Bronchial epithelial cell (primary cell): ENCODE measurements around the gene TAF1C. TPM values are rescaled to one million over a fixed set of nuclear protein-coding genes. Genes with fewer than 3 reads are reported as not detected.

Experiments
- DNase-seq: peaks from one replicate; pipeline ENCODE4 v3.0.0-alpha.2; 2010; ENCODE audit warnings: low read depth
- FAIRE-seq: peaks from 2 replicates; lab custom pipeline; 2011; peaks lifted over from hg19 to GRCh38; lab: Jason Lieb, UNC
- H3K27me3 ChIP-seq: 2 replicates; pipeline ENCODE4 v1.5.1; 2011; ENCODE audit warnings: low read length; ENCODE audit not compliant: control insufficient read depth, insufficient read depth
- H3K36me3 ChIP-seq: 2 replicates; pipeline ENCODE4 v1.5.1; 2011; ENCODE audit warnings: low read length; ENCODE audit not compliant: control insufficient read depth, insufficient read depth
- H3K4me3 ChIP-seq: 2 replicates; pipeline ENCODE4 v1.5.1; 2011; ENCODE audit warnings: mild to moderate bottlenecking, low read depth, low read length, control low read depth
- total RNA-seq: library from RNA; depleted of rRNA; stranded (reverse); fragments of >200 nt; gene quantifications from 2 replicates; pipeline ENCODE4 v1.2.1, GENCODE V29; 2014
- TF ChIP-seq, protein P1 (sequence below): IDR thresholded peaks from 2 replicates; pipeline ENCODE4 v1.5.1; 2011; ENCODE audit warnings: mild to moderate bottlenecking, moderate library complexity, low read length, control low read depth, inconsistent platforms; ENCODE audit not compliant: insufficient read depth, severe bottlenecking

The TAF1C gene
- total RNA-seq, 1 donor from 2014 or later, result 7.9 TPM

DNA sequence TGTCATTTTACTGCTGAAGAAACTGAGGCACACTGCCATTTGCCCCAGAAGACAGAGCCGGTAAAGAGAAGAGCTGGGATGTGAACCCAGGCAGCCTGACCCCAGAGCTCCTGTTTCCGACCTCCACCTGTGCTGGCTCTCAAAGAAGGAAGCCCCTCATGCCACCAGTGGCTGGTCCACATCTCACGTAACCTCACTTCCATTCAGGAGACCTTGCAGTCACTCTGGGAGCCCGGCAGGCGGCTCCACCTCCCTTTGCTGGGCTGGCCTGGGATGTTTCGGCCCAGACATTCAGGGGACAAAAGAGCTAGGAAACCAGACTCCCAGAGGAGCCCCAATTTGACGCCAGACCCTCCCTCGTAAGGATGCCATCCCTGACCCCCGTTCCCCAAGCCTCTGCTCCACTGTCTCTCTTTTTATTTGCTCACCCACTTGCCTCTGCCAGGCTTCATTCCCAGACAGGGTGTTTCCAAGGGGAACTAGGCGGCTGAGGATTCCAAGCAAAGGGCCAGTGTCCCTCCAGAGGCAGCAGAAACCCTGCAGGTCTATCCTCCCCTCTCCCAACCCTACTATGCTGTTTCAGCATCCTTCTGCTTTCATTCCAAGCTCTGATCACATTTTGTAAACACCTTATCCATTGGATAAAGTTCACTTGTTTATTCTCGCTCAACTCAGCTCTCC is 2.8 kb downstream of the TAF1C start:
- H3K36me3 ChIP-seq, result peaks cover 23% of the 10 kb centered on the region
- DNase-seq (no peak), FAIRE-seq (no peak)
- H3K4me3 ChIP-seq, result no peak overlapping the region
- H3K27me3 ChIP-seq, result no peaks in the 10 kb centered on the region
- TF ChIP-seq, protein P1, sequence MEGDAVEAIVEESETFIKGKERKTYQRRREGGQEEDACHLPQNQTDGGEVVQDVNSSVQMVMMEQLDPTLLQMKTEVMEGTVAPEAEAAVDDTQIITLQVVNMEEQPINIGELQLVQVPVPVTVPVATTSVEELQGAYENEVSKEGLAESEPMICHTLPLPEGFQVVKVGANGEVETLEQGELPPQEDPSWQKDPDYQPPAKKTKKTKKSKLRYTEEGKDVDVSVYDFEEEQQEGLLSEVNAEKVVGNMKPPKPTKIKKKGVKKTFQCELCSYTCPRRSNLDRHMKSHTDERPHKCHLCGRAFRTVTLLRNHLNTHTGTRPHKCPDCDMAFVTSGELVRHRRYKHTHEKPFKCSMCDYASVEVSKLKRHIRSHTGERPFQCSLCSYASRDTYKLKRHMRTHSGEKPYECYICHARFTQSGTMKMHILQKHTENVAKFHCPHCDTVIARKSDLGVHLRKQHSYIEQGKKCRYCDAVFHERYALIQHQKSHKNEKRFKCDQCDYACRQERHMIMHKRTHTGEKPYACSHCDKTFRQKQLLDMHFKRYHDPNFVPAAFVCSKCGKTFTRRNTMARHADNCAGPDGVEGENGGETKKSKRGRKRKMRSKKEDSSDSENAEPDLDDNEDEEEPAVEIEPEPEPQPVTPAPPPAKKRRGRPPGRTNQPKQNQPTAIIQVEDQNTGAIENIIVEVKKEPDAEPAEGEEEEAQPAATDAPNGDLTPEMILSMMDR, result peak; percentile 31

- H3K36me3 ChIP-seq, result peaks cover 23% of the 10 kb centered on the region
- peak; percentile 7 for FAIRE-seq
Measured at GRCh38 chr16:84183572-84183875, 3.3 kb downstream of the TAF1C start.

DNA sequence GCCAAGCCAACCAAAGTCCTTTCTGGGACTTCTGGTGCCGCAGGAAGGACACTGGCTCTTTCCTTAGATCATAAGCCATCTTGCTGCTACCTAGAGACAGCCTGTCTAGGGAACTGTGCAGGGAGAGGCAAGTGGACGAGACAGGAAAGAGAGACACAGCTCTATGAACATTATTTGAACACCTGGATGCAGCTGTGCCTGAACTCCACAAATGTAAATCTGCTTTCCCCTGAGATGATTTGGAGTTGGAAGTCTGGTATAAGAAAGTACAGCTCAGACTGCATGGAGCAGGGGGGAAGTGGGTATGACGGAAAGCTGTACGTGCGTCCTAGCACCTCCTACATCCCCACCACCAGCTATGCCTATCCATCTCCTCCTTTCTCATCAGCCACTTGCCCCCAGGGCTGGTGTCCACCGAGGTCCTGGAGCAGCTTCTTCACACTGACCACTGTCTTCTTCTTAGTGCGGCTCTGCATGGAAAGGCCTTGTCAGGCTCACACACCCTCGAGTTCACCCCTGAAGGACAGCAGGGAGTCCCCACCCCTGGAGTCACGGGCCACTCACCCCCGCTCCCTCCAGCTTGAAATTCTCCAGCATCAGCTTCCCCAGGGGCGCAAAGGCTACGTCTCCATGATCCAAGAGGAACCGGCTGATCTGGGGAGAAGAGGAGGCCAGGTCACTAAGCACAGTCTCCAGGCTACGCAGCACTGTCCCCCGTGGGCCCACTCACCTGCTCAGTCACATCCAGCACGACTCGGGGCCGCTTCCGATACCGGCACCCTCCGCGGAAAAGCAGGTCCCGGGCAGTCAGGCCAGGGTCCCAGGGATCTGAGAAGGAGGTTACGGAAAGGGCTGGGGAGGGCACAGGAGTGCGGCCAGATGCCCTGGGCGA is 3.9 kb downstream of the TAF1C start:
- peaks cover 23% of the 10 kb centered on the region for H3K36me3 ChIP-seq
- no peak overlapping the region for H3K4me3 ChIP-seq
- DNase-seq, result no peak
- TF ChIP-seq, protein P1, result no peak
- no peaks in the 10 kb centered on the region for H3K27me3 ChIP-seq
- peak; percentile 7 for FAIRE-seq

More at GRCh38 chr16:84183572-84183875, 3.3 kb downstream of the TAF1C start:
- no peak for DNase-seq
- Histone ChIP-seq H3K27me3 (no peaks in the 10 kb centered on the region), H3K4me3 (no peak overlapping the region)
- TF ChIP-seq, protein P1, result no peak

- H3K36me3 ChIP-seq, result peaks cover 23% of the 10 kb centered on the region
Measured at GRCh38 chr16:84182104-84182503, 4.8 kb downstream of the TAF1C start.

GRCh38 chr16:84181144-84181915 is 5.5 kb downstream of the TAF1C start:
- H3K36me3 ChIP-seq, result peaks cover 23% of the 10 kb centered on the region
- no peak overlapping the region for H3K4me3 ChIP-seq
- DNase-seq (no peak), FAIRE-seq (no peak)
- TF ChIP-seq, protein P1, result no peak
- H3K27me3 ChIP-seq, result no peaks in the 10 kb centered on the region

More at GRCh38 chr16:84182104-84182503, 4.8 kb downstream of the TAF1C start:
- TF ChIP-seq, protein P1, result no peak
- no peak for FAIRE-seq
- no peak for DNase-seq
- Histone ChIP-seq H3K27me3 (no peaks in the 10 kb centered on the region), H3K4me3 (no peak overlapping the region)
